Fibroblast of the aortic adventitia (primary cell): ENCODE data around the gene ENPP6. TPM values are rescaled to one million over a fixed set of nuclear protein-coding genes. Genes with fewer than 3 reads are reported as not detected.
"Not testable (repeated sequence)": the region's sequence is repeated elsewhere in the genome, so short reads cannot be mapped to it uniquely, and the experiment has no call there.

ENCODE experiments used
- DNase-seq: peaks from one replicate; pipeline ENCODE4 v3.0.0-alpha.2; 2010; ENCODE audit warnings: low read depth
- H3K4me3 ChIP-seq: 2 replicates; pipeline ENCODE4 v1.5.1; 2011; ENCODE audit warnings: low read depth, mild to moderate bottlenecking, control low read depth, low read length, moderate library complexity
- total RNA-seq: library from RNA; depleted of rRNA; stranded (reverse); fragments of >200 nt; gene quantifications from 2 replicates; pipeline ENCODE4 v1.2.3, GENCODE V29; 2012; ENCODE audit warnings: low replicate concordance
- TF ChIP-seq, protein P1 (sequence below): IDR thresholded peaks from 2 replicates; pipeline ENCODE4 v1.5.1; 2011; ENCODE audit warnings: mild to moderate bottlenecking, low read length, control low read depth, inconsistent platforms; ENCODE audit not compliant: insufficient read depth

The ENPP6 gene
- total RNA-seq, 1 donor: 0.18 TPM

DNA sequence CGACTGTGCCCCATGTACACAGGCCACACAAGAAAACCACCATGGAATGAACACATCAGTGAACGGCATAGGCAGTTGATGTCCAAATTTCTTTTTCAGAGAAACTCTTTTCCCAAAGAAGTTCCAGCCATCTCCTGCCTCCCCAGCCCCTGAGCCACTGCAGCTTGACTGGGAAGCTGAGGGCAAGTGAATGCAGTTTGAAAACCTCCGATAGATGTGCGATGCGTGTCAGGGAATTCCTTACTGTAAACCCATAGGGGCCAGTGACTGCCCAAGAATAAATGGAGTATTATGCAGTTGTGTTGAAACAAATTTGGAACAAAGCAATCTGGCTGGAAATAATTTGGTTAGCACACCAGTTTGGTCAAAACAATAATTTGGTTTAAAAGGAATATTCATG lies 72.1 kb downstream of the ENPP6 start:
- TF ChIP-seq, protein P1, sequence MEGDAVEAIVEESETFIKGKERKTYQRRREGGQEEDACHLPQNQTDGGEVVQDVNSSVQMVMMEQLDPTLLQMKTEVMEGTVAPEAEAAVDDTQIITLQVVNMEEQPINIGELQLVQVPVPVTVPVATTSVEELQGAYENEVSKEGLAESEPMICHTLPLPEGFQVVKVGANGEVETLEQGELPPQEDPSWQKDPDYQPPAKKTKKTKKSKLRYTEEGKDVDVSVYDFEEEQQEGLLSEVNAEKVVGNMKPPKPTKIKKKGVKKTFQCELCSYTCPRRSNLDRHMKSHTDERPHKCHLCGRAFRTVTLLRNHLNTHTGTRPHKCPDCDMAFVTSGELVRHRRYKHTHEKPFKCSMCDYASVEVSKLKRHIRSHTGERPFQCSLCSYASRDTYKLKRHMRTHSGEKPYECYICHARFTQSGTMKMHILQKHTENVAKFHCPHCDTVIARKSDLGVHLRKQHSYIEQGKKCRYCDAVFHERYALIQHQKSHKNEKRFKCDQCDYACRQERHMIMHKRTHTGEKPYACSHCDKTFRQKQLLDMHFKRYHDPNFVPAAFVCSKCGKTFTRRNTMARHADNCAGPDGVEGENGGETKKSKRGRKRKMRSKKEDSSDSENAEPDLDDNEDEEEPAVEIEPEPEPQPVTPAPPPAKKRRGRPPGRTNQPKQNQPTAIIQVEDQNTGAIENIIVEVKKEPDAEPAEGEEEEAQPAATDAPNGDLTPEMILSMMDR: no peak
- no peak overlapping the region for H3K4me3 ChIP-seq

GRCh38 chr4:184143770-184144564 lies 73.7 kb downstream of the ENPP6 start:
- TF ChIP-seq, protein P1: no peak
- DNase-seq: no peak
- no peak overlapping the region for H3K4me3 ChIP-seq

More for the DNA sequence above, 72.1 kb downstream of the ENPP6 start:
- DNase-seq: no peak

DNA sequence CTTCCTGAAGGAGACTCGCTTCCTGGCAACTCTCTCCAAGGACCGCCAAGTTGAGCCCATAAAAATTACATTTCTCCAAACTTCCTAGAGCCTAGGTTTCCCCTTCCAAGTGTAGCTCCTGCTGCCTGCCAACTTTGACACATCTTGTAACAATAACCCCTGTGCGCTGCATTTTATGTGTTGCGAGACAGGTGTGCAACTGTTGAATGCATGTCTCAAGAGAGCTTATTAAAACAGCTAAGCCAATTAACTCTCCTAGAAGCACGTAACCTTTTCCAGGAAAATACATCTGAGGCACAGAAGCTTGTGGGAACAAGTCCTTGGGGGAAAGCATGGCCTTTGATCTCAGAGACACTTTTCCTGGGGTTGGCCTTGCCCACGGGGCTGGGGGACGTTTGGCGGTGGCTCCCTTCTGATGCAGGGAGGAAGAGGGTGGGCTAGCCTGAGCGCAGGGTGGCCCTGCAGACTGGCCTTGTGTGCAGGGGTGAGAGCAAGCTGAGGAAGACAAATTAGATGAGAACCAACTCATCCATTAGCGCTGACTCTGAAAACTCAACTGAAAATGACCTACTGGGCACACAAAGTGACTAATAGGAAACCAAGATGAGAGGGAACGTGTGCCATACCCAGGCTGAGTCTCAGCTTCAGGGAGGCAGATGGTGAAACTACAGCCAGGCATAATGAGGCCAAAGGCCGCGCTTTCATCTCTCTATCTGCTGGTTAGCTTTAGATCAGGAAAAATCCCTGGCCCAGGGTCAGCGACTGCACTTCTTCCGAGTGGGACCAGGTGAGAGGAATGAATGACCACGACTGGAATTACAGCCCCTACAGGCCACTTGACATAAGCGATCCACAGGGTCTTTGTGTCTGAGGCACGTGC lies 75.3 kb downstream of the ENPP6 start:
- H3K4me3 ChIP-seq: no peak overlapping the region
- no peak for DNase-seq
- TF ChIP-seq, protein P1: no peak

GRCh38 chr4:184140901-184141300 lies 76.8 kb downstream of the ENPP6 start:
- not testable (repeated sequence) for DNase-seq, H3K4me3 ChIP-seq

GRCh38 chr4:184136525-184136924 lies 81.1 kb downstream of the ENPP6 start:
- no peak for DNase-seq
- TF ChIP-seq, protein P1: no peak
- no peak overlapping the region for H3K4me3 ChIP-seq

DNA sequence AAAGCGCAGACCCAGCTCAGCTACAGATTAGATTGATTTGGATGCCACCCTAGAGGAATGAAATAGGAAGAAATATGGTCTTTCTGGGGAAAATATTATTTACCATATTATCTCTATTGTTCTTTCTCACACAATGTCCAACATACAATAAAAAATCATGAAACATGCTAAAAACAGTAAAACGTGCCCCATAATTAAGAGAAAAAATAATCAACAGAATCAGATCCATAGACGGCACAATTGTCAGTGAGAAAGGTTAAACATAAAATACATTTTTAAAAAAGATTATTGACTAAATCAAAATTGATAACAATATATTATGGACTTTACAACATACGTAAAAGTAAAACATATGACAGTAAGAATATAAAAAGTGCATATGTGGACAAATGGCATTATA lies 90.9 kb downstream of the ENPP6 start:
- no peak for DNase-seq
- no peak overlapping the region for H3K4me3 ChIP-seq
- TF ChIP-seq, protein P1: no peak
